8988T (cell line): Measurements from ENCODE around the gene UBE2J2.

Experiments used
- DNase-seq: peaks from one replicate; pipeline ENCODE4 v3.0.0; 2011

UBE2J2 gene

DNA sequence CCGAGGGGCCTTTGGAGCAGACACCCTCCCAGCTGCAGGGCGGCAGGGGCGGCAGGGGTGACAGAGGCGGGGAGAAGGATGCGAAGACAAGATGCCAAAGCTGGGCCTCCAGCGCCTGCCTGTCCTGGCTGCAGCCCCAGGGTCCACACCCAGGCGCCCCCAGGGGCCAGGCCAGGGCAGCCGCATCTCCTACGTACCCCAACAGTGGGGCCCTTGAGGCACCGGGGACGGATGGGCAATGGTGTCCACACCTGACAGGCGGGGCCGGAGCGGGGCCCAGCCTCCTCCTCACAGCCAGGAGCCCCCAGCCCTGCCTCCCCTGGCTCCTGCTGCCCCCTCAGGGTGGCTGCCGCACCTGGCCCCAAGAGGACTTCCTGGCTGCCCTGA is 34.4 kb downstream of the UBE2J2 start:
- no peak for DNase-seq

DNA sequence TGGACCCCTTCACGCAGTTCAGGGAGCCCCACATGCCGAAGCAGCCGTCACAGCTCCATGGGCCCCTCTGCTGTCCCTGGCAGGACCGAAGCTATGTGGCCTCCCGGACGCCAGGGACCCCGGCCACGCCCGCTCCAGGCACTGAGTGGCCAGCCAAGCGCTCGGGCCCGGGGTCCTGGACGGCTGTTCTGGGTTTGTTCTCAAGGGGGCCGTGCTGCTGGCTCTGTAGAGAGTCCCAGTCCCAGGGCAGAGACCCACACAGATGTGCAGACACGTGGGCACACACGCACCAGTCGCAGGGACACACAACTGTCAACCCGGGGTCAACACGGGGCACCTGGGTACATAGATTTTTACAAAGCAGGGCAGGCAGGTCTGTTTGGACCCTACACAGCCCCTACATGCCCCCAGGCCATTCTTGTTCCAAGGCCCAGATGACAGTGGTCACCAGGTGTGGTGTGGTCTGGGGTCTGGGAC is 34.9 kb downstream of the UBE2J2 start:
- no peak for DNase-seq

DNA sequence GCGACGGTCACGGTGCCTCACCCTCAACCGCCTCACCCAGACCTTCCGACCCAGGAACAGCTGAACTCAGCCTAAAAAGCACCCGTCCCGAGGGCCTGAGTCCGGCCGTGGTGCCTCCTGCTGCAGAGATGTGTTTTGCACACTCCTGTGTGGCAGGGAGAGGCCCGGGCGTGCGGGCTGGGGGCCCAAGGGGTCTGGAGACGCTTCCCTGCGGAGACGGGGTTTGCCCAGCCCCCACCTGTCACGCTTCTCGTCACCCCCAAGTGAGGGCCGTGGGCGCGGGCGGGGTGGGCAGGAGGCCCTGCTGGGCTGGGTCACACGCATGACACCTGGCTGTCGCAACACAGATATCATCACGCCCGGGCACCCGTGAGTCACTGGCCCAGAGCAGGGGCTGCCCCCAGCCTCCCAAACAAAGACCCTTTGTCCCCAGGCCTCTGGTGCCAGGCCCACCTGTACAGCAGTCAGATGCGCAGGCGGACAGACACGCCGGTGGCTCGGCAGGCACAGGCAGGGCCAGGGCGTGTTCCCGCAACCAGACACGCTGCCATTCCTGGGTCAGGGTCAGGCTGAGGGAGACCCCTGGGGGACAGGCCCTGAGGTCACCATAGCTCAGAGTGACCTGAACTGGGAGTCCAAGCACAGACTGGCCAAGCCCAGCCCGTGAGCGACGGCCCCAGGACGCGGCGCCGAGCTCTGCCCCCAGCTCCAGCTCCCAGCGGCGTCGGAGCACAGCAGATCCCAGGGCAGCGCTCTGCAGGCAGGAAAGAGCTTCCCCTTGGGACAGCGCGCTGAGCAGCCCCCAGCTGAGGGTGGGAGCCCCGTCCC is 35.6 kb downstream of the UBE2J2 start:
- no peak for DNase-seq

DNA sequence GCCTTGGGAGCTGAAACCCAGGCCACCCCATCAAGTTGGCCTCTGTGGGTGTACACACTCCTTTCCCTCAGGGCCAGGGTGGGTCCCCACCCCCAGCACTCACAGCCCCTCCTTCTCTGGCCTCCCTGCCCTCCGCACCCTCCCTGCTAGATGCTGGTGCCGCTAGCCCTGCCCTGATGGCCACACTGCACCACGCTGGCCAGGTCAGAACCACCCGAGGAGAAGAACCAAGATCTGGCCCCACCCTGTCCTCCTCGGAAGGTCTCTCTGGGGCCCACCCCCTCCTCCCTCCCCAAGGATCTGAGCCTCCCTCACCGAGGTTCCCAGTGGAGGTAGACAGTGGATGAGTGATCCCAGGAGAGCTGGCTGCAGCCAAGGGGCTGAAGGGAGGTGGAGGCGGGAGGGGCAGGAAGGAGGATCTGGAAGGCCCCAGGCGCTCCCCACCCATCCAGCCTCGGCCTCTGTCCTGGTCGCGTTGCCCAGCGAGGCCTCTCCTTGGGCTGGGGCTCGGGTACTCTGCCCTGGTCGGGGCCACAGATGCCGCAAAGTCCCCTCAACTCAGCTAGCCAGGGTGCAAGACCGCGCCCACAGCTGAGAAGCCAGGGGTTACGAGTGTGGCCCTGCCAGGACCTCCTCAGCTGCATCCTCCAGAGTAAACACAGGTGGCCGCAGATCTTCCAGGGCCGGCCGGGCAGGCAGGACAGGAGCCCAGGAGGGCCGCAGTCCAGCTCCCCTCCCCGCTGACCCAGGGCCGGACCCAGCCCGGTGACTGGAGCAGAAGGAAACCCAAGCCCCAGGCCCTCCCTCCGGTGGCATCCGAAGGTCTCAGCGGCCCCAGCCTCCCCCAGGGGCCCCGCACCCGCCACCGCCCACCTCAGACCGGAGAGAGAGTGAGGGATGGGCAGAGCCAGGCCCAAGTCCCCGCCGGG is 36.4 kb downstream of the UBE2J2 start:
- DNase-seq, result no peak

DNA sequence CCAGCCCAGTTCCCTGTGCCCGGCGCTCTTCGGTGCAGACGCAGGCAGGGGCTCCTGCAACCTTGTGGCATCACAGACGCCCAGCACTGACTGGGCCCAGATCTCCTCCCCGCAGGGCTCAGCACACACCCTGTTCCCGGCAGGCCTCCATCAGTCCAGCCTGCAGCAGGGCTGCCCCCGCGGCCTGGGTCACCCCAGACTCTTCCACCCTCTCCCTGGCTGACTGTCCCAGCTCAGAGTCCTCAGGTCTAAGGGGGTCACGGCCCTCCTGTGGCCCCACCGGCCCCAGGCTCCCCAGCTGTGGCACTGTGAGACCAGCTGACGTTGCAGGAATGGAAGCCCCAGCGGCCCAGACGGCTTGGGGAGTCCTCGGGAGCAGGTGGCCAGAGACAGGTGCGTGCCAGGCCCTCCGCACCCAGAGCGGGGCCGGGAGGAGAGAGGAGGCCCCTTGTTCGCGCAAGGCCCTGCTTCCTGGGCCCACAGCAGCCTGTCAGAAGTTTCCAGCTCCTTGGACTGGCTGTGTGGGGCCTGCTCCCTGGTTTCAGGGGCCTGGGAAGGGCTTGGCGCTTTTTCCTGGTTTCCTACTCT is 37.4 kb downstream of the UBE2J2 start:
- no peak for DNase-seq

DNA sequence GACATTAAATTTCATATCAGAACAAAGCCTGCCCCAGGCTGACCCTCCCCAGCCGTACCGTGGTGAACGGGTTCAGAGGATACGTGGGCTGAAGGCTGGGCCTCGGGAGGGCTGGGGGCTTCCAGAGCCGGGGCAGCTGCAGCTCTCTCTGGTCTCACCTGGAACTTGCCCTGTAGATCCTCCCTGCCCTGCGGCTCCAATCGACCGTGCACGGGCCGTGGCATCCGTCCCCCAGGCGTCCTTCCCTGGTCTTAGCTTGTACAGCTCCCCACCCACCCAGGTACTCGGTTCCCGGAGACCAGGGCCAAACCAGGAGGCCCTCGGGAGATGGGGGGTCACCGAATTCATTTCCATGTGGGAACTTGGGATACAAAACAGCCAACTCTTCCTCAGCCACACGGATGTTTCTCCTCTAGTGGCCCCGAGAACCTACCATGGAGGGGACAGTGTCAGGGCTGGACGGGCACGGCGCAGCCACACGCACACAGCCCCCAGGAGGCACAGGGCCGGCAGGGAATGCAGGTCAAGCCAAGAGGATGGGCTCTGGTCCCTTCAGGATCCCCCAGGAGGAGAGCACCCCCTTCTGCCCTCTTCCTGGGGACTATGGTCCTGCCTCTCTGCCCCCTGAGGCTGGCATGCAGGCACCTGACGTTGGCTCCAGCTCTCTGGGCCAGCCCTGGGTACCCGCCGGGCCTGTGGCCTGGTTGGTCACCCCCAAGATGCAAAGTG is 38.5 kb downstream of the UBE2J2 start:
- DNase-seq, result no peak

DNA sequence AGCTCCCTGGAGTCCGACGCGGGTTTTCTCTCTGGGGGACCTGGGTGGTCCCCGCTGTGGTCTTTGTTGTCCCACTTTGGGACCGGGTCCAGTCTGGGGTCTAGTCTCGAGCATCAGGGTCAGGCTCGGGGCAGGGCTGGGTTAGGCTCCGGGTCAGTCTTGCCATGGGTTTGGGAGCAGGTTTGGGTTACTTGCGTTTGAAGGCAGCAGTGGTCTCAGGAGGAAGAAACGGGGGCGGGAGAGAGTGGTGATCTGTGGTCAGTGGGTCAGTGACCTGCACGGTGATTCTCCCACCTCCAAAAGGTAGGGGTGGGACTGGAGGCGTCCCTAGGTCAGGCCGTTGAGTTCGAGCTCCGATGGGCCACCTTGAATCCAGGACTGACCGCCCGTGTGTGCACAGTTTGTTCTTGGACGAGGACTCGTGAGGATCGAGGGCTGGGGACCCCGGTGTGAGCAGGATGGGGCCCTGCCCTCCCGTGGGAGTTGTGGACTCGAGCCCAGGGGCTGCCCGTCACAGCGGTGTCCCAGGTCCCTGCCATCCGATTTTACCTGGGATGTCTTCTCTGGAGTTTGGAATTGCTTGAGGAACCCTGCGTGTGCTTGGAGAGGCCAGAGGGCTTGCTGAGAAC is 39.4 kb downstream of the UBE2J2 start:
- DNase-seq, result no peak

DNA sequence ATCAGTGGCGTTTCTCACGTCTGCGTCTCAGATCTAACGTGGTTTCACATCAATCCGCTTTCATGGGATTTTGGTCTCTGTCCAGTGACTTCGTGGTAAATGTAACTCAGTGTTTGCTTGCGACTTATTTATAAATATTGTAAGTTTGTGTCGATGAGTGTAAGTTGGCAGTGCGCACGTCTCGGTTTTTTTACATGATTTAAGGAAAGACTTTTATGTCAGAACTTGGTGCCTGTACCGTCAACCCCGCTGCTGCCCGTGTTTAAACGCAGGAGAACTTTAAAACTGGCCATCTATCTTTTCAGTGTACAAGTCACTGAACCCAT is 40.1 kb downstream of the UBE2J2 start:
- no peak for DNase-seq

DNA sequence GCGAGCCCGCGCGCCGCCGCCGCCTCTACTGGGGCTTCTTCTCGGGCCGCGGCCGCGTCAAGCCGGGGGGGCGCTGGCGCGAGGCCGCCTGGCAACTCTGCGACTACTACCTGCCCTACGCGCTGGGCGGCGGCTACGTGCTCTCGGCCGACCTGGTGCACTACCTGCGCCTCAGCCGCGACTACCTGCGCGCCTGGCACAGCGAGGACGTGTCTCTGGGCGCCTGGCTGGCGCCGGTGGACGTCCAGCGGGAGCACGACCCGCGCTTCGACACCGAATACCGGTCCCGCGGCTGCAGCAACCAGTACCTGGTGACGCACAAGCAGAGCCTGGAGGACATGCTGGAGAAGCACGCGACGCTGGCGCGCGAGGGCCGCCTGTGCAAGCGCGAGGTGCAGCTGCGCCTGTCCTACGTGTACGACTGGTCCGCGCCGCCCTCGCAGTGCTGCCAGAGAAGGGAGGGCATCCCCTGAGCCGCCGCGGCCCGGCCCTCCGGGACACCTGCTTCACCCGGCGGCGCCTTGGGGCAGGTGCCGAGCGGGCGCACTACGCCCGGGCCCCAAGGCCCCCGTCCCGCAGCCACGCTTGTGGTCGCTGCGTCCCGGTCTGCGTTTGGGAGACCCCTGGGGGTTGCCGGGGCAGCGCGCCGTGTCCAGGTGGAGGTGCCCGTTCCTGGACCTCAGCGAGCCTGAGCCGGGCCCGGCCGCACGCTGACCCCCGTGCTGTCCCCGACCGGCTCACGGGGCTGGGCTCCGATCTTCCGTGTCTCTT is 40.7 kb downstream of the UBE2J2 start:
- no peak for DNase-seq

DNA sequence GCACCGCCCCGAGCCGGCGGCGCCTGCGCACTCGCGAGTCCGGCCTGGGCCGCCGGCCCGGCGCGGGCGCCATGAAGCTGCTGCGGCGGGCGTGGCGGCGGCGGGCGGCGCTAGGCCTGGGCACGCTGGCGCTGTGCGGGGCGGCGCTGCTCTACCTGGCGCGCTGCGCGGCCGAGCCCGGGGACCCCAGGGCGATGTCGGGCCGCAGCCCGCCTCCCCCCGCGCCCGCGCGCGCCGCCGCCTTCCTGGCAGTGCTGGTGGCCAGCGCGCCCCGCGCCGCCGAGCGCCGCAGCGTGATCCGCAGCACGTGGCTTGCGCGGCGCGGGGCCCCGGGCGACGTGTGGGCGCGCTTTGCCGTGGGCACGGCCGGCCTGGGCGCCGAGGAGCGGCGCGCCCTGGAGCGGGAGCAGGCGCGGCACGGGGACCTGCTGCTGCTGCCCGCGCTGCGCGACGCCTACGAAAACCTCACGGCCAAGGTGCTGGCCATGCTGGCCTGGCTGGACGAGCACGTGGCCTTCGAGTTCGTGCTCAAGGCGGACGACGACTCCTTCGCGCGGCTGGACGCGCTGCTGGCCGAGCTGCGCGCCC is 41.4 kb downstream of the UBE2J2 start, which contains the start of gene B3GALT6:
Gene B3GALT6 (plus strand): TSS at position 30 of the 588 bp plus-strand sequence. CDS start 42 bp downstream, at position 72.
- no peak for DNase-seq

DNA sequence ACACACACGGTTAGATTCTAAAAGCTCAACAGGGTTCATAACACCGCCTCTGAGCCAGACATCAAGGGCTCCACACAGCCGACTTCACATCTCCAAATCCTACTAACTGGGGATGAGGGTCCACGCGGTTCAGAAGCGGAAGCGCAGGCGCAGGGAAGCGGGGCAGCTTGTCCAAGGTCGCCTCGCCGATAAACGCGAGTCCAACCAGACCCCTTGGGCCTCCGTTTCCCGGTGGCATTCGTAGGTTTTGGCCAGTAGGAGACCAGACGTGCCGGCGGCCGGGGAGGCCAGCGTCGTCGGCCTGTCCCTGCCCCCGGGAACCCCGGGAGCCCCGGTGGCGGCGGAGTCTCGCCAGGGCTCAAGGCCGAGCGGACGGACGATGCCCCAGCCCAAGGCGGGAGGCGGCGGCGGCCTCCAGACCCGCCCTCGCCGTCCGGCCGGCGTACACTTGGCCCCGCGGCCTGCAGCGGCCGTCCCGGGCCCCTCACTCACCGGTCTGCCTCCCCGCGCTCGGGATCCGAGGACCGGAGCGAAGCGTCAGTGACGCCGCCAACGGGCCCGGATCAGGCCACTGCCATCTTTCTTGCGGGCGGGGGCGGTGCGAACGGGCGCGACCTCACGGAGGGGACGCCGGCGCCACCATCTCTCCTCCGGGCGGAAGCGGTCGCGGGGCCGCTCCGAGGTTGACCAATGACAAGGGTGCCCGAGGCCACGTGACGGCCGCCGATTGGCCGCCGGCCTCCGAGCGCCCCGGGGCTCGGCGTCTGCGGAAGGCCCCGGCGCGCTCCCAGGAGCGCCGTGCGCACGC is 42.0 kb downstream of the UBE2J2 start, which contains the start of gene SDF4:
Gene SDF4 (minus strand): TSS at position 602 of the 808 bp plus-strand sequence. CDS start 3,229 bp downstream, outside the sequence.
- DNase-seq, result peak; percentile 100

DNA sequence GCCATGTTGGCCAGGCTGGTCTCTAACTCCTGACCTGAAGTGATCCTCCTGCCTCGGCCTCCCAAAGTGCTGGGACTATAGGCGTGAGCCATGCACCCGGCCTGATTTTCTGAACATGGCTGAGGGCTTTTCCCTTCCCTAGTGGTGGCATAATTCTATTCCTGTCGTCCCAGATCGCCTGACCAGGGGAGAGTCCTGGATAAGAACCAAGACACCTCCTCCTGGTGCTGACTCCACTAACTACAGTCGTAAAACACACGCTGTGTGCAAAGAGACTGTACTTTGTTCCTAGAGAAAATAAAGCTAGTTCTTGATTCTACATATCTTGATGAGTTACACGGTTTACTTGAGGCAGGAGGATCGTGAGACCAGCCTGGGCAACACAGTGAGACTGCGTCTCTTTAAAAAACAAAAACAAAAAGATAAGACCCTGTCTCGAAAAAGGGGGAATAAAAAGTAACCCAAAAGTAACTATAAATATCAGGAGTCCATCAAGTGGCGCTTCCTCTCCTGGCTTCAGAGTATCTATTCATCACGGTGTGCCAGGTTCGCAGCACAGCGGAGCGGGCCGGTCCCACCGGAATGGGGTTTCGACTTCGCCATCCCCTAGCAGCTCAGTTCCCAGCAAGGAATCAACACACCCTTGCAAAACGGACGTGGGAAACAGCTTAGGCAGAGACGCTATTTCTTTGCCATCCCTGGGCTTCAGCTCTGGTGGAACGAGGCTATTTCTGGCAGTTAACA is 42.8 kb downstream of the UBE2J2 start:
- no peak for DNase-seq

DNA sequence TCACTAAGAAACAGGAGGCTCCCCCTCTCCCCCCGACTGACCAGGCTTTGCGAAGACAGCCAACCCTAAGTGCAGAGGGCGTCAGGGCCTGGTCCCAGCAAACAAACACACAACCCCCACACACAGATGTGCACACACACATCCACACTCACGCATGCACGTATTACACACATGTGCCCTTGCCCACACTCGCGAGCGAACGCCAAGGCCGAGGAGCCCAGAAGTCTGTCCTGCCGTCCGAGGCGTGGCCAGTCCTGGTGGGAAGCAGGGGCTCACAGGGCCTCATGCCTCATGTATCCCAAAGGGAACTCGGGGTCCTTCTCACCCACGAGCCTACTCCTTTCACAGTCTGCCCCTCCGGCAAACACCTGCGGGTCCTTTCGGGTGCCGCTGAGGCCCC is 43.9 kb downstream of the UBE2J2 start:
- DNase-seq, result no peak

DNA sequence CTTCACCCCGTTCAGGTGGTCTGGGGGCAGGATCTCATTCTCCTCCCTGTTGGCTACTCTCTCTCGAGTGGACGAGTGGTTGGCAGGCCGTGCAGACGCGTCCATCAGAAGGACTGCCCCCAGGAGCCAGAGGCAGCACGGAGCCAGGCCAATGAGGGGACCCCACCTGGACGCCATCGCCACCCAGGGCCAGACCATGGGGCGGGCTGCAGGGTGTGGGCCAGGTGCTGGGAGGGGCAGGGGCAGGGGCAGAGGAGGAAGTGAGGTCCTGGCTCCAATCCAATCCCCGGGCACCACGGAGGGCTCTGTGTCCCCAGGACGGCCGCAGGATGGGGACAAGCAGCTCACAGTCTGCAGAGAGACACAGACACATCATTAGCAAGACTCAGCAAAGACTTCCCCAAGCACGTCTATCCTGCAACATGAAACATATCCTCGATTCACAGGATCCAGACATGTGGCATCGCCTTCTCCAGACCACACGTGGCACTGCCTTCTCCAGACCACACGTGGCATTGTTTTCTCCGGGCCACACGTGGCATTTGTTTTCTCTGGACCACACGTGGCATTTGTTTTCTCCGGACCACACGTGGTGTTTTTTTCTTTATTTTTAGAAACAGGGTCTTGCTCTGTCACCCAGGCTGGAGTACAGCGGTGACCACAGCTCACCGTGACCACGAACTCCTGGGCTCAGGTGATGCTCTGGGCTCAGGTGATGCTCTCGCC is 44.9 kb downstream of the UBE2J2 start:
- DNase-seq, result no peak

DNA sequence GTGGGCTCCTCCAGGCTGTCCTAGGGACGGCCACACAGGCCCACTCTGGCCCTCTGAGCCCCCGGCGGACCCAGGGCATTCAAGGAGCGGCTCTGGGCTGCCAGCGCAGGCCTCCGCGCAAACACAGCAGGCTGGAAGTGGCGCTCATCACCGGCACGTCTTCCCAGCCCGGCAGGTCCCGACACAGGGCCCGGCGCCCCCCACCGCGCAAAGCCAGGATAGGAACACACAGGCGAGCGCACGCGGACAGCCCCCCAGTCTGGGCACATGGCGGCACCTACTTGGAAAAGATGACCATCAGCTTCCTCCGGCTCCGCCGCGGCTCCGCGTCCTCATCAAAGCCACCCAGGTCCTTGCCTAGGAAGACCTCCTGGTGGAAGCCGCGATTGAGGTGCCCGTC is 45.5 kb downstream of the UBE2J2 start:
- no peak for DNase-seq

DNA sequence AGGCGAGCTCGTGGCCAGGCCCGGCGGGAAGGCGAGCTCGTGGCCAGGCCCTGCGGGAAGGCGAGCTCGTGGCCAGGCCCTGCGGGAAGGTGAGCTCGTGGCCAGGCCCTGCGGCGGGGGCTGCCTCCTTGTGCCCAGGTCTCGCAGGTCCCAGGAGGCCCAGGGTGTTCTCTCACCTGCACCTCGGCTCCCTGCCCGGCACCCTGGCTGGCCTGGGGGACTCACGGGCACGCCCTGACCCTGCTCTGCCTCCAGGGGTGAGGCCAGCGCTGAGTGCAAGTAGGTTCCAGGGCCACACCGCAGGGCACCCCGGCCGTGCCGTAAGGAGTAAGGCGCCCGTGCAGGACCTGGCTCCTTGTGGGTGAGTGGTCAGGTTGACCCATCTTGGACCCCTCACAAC is 46.3 kb downstream of the UBE2J2 start:
- DNase-seq, result no peak

DNA sequence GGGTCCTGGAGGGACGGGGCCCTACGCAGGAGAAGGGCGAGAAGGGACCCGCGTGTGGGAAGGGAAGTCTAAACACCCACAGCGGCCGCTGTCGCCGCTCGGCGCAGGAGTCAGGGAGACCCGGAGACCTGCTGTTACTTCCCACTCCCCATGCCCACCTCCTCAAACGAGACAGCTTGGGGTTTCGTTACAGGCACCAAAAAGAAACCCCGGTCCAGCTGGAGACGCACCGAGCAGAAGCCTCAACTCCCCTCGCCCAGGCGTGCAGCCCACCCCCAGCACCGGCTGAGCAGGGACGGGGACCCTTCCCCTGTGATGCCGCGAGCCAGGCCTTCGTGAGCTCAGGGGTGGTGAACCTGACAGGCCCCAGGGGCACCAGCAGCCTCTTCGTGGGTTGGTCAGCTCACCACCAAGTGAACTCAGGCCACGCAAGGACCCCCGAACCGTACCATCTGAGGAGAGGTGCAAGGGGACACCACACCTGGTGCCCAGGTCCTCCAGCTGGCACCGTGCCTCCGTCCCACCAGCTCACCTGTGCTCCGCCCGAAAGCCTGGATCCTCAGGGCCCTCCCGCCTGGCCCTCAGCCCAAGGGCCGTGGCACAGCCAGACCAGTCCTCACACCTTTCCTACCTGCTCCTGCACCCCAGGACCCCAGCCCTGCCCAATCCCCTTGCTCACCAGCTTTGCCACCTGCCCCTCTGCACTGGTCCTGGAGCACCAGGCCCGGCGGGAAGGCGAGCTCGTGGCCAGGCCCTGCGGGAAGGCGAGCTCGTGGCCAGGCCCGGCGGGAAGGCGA is 46.9 kb downstream of the UBE2J2 start:
- DNase-seq, result no peak

DNA sequence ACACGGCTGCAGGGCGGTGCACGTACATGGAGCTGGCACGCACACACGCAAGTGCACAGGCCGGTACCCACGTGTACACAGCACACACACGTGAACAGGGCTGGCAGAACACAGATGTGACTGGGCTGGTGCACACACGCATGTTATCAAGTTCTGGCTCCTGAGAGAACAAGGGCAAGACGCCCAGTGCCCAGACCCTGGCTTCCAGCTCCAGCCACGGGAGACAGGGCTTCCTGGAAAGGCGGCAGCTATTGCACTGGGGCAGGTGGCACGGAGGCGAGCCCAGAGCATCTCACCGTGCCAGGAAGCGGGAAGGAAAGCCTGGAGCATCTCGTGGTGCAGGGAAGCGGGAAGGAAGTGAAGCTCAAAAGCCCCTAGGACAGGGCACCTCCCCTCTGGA is 47.7 kb downstream of the UBE2J2 start:
- DNase-seq, result no peak
